HG02938 (cell line): ENCODE results near the gene PSME3.

Experiments
- ATAC-seq: cut with Tn5 transposase; IDR thresholded peaks from one replicate; pipeline ENCODE4 v1.9.1; 2021; ENCODE audit warnings: mild to moderate bottlenecking, moderate library complexity; ENCODE audit not compliant: unreplicated experiment

Gene PSME3, protein sequence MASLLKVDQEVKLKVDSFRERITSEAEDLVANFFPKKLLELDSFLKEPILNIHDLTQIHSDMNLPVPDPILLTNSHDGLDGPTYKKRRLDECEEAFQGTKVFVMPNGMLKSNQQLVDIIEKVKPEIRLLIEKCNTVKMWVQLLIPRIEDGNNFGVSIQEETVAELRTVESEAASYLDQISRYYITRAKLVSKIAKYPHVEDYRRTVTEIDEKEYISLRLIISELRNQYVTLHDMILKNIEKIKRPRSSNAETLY

GRCh38 chr17:42832934-42833766 is at the start of gene PSME3:
Gene PSME3 (plus strand): TSS chr17:42833397. CDS start chr17:42833632, 235 bp downstream.
- peak; percentile 66 for ATAC-seq

- no peak for ATAC-seq
Observed at GRCh38 chr17:42783791-42784138, 49.4 kb upstream of the PSME3 start.

GRCh38 chr17:42784409-42784808 is 48.8 kb upstream of the PSME3 start:
- no peak for ATAC-seq

GRCh38 chr17:42784811-42785592 is 48.2 kb upstream of the PSME3 start:
- ATAC-seq, result no peak

GRCh38 chr17:42787266-42787665 is 45.9 kb upstream of the PSME3 start:
- no peak for ATAC-seq

DNA sequence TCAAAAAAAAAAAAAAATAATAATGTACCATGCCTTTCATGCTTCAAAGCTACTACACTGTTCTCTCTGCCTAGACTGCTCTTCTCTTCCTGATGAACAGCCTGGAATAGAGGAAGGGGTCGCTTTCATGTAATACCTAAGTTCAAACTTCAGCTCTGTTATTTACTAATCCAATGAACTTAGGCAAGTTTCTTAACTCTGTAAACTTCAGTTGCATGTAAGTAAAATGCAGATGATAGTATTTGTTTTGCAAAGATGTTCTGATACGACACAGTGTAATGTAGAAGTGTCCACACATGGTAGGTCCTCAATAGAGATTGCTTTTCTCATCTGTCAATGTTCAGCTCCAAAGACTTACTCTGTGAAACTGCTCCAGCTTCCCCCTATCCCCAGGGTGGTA is 41.2 kb upstream of the PSME3 start:
- no peak for ATAC-seq

DNA sequence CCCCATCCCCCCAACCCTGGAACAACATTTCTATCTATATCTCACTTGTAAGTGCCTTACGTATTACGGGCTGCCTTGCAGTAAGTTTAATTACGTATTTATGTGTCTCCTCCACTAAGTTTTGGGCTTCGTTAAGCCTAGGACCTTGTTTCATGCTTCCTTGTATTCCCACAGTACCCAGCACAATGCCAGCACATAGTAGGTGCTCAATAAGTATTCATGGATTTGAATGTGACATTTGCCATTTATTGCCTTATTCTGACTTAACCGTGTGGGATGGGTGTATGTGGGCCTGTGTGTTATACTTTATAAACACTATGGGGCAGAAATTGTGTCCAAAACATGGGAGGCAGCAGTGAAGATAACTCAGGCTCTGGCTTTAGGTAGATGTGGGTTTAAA is 40.7 kb upstream of the PSME3 start:
- ATAC-seq, result no peak

- no peak for ATAC-seq
Observed at GRCh38 chr17:42795061-42795460, 38.1 kb upstream of the PSME3 start.

DNA sequence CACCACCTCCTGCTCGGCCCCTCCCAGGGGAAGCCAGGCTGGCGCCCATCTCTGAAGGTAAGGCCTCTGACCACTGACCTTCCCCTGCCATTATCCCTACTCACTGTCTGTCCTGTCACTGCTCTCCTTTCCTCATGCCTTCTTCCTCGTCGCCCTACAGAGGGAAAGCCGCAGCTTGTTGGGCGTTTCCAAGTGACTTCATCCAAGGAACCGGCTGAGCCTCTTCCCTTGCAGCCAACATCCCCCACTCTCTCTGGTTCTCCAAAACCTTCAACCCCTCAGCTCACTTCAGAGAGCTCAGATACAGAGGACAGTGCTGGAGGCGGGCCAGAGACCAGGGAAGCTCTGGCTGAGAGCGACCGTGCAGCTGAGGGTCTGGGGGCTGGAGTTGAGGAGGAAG is 37.7 kb upstream of the PSME3 start:
- no peak for ATAC-seq

- ATAC-seq, result no peak
Observed at GRCh38 chr17:42796066-42796758, 37.0 kb upstream of the PSME3 start.

GRCh38 chr17:42797067-42798007 is 35.9 kb upstream of the PSME3 start:
- no peak for ATAC-seq

GRCh38 chr17:42798011-42798382 is 35.2 kb upstream of the PSME3 start:
- no peak for ATAC-seq

DNA sequence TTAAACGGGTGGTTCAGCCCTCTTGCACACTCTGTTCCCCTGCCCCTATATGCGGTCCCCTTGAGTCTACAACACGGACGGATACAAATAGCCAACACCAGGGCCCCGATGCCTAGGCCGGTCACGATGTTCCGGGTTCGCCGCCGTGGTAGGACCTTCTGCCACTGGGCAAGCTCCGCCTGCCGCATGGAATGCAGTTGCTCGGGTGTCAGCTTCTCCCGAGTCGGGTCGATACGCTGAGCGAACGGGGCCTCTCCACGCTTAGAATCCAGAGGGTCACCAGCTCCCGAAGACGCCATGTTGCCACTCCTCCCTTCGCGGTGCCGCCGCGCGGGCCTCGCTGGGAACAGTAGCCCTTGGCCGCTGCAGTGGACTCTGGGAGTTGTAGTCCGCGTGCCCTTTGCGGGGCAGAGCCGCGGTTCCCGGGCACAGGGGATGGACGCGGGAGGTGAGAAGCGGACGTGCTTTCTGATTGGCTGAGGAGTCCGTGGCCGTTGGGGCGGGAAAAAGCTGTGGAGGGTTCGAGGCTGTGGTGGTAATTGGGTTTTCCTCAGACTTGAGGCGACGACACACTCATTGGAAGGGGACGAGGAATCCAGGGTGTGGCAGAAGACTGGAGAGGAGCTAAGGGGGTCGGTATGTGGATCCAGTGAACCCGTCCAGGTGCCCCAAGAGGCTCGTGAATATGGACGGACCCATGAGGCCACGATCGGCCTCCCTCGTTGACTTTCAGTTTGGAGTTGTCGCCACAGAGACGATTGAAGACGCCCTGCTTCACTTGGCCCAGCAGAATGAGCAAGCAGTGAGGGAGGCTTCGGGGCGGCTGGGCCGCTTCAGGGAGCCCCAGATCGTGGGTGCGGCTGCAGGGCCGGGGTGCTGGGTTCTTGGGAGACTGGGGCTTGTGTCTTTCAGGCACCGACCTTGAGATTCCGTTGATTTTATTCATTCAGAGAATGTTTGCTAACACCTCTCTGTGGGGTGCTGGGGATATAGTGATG is 34.5 kb upstream of the PSME3 start, which contains the start of the genes CNTD1 and COA3:
CNTD1 (plus strand) TSS at position 479 of the 998 bp plus-strand sequence; CDS start at position 686, 207 bp downstream.
COA3 (minus strand) TSS at position 322 of the 998 bp plus-strand sequence; CDS start at position 299, 23 bp downstream.
- ATAC-seq, result no peak

DNA sequence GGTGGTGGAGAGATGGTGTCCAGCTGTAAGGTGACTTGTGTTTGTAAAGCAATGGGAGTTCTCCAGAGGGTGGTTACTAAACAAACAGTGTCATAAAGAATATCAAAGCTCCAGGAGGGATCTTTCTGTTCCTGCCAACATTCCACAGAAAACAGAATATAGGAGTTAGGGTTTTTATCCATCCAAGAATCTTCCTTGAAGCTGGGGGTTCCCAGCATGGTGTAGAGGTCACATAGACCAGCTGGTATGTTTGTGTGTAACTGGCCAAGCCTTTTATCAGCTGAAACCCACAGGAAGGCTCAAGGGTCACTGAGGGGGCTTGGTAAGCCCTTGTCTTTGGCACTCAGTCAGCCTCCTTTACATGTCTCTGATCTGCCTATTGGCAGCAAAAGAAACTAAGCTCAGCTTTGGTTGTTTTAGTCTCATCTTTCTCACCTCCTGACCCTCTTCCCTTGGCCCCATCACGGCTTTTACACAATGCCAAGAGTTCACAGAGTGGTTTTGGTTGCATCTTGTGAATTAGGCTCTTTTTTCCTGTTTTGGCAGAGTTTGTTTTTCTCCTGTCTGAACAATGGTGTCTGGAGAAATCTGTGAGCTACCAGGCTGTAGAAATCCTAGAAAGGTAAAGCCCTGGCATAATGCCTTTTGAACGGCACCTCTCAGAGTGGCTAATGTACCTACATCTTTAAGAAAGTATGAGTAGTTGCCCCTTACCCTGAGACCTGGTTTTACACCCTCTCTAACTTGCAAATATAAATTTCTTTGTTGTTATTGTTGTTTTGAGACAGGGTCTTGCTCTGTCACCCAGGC is 29.9 kb upstream of the PSME3 start:
- ATAC-seq, result no peak

- no peak for ATAC-seq
Observed at GRCh38 chr17:42804918-42805367, 28.3 kb upstream of the PSME3 start.

DNA sequence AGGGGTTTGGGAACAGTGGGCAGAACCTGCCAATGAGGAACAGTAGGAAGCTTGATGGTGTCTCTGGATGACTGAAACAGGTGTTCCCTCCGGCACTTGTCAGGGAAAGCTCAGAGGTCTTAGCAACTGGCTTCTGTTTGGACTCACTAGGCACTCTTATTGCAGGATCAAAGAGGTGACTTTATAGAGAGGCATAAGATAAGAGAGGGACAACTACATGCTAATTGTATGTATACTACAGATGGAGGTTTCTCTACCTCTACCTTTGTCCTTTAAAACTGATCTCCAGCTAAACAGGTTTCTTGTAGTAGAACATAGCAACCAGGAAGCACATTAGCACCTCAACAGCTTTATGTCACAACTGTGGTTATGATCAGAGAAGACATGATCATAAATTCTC is 26.9 kb upstream of the PSME3 start:
- no peak for ATAC-seq

GRCh38 chr17:42809250-42809649 is 23.9 kb upstream of the PSME3 start:
- no peak for ATAC-seq
